ENCODE results near the gene FGF12. TPM values are rescaled to one million over a fixed set of nuclear protein-coding genes. Genes with fewer than 3 reads are reported as not detected.

Gene FGF12
- total RNA-seq, 4 donors from 2014 or later = 0.46 to 1.2 (median 0.72) TPM

DNA sequence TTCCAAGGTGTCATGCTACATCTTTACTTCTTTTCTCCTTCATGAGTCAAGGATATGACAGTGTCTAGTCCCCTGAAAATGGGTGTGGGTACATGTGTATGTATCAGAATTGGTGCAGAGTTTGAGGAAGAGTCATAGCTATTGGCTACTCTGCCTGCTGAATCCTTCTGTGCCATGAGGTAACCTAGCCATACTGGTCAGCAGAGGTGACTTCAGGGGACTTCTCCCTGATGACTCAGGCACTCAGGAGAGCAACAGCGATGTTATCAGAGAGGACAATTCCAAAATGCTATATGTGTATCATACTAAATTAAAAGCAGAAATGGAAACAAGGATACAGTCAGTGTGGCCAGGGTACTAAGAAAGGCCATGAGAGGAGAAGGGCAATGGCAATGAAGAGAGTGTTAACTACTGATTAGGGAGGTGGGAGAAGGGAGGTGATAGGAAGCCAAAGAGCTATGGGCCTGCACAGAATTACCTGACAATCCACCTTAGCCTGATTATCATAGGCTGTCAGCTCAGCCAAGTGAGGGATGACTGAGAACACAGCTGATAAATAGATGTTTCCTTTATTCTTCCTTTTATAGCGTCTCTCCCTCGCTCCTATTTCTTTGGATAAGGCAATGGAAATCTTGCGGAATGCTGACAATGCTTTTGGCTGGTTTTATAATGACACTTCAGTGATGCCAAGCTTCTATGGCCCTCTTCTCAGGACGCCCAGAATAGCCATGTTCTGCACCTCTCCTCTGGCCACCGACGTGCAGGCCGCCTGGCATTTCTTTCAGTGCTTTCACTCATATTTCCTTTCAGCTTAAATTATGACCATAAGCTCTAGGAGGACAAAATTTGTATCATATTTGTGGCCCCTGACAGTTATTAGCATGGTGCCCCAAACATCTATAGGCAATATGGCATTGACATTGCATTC lies 90.6 kb downstream of the FGF12 start:
- no peak overlapping the region for H3K4me3 ChIP-seq
- H3K27ac ChIP-seq = no peak overlapping the region
- H3K27me3 ChIP-seq = no peaks in the 10 kb centered on the region
- no peaks in the 10 kb centered on the region for H3K4me1 ChIP-seq
- no peaks in the 10 kb centered on the region for H3K9me3 ChIP-seq
- in situ Hi-C loops (cut with MboI; ENCODE audit: low sequenced_read_pairs in 4 of 4) = no loop called here
- ATAC-seq (no peak), DNase-seq (no peak)
- intact Hi-C loops (cut with DNase I; ENCODE audit: low total_unique reads) = no loop called here
- H3K36me3 ChIP-seq = no peaks in the 10 kb centered on the region
- TF ChIP-seq, protein P1, sequence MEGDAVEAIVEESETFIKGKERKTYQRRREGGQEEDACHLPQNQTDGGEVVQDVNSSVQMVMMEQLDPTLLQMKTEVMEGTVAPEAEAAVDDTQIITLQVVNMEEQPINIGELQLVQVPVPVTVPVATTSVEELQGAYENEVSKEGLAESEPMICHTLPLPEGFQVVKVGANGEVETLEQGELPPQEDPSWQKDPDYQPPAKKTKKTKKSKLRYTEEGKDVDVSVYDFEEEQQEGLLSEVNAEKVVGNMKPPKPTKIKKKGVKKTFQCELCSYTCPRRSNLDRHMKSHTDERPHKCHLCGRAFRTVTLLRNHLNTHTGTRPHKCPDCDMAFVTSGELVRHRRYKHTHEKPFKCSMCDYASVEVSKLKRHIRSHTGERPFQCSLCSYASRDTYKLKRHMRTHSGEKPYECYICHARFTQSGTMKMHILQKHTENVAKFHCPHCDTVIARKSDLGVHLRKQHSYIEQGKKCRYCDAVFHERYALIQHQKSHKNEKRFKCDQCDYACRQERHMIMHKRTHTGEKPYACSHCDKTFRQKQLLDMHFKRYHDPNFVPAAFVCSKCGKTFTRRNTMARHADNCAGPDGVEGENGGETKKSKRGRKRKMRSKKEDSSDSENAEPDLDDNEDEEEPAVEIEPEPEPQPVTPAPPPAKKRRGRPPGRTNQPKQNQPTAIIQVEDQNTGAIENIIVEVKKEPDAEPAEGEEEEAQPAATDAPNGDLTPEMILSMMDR (IDR thresholded peaks at IDR 0.05 in 4 of 5, conservative IDR thresholded peaks at IDR 0.05 in 1 of 5) = no peak
- no peak for TF ChIP-seq POLR2A (IDR thresholded peaks at IDR 0.05)

DNA sequence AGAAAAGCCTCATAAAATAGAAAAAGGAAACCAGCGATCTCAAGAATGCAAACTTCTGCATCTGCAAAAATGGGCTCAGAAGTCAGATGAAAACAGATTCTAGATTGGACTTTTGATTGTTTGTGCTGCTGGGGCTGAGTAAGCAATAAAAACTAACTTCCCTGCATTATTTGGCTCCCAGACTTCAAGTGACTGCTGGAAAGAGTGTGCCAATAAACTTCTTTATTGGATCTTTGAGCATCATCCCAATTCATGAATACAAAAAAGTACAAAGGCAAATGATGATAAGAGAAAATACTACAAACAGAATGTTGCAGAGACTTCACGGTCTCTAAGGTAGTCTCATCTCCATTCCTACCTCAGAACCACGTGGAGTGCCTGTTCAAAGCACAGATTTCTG lies 97.9 kb downstream of the FGF12 start:
- TF ChIP-seq, protein P1 (IDR thresholded peaks at IDR 0.05 in 4 of 5, conservative IDR thresholded peaks at IDR 0.05 in 1 of 5) = no peak
- no peak for TF ChIP-seq POLR2A (IDR thresholded peaks at IDR 0.05)
- Histone ChIP-seq H3K4me1 (no peaks in the 10 kb centered on the region), H3K27me3 (no peaks in the 10 kb centered on the region), H3K4me3 (no peak overlapping the region), H3K9me3 (no peaks in the 10 kb centered on the region), H3K36me3 (no peaks in the 10 kb centered on the region), H3K27ac (no peak overlapping the region)
- intact Hi-C loops (cut with DNase I; ENCODE audit: low total_unique reads) = no loop called here
- in situ Hi-C loops (cut with MboI; ENCODE audit: low sequenced_read_pairs in 4 of 4) = no loop called here
- no peak for ATAC-seq
- DNase-seq = no peak

GRCh38 chr3:192621909-192622308 lies 105.4 kb downstream of the FGF12 start:
- TF ChIP-seq POLR2A (IDR thresholded peaks at IDR 0.05) = no peak
- TF ChIP-seq, protein P1 (IDR thresholded peaks at IDR 0.05 in 4 of 5, conservative IDR thresholded peaks at IDR 0.05 in 1 of 5) = no peak
- Histone ChIP-seq H3K4me3 (no peak overlapping the region), H3K9me3 (no peaks in the 10 kb centered on the region), H3K36me3 (no peaks in the 10 kb centered on the region), H3K4me1 (no peaks in the 10 kb centered on the region), H3K27ac (no peak overlapping the region), H3K27me3 (no peaks in the 10 kb centered on the region)
- intact Hi-C loops (cut with DNase I; ENCODE audit: low total_unique reads) (no loop called here), in situ Hi-C loops (cut with MboI; ENCODE audit: low sequenced_read_pairs in 4 of 4) (no loop called here)
- DNase-seq = no peak
- ATAC-seq = no peak

GRCh38 chr3:192620275-192620674 lies 107.1 kb downstream of the FGF12 start:
- TF ChIP-seq POLR2A (IDR thresholded peaks at IDR 0.05) = no peak
- TF ChIP-seq, protein P1 (IDR thresholded peaks at IDR 0.05 in 4 of 5, conservative IDR thresholded peaks at IDR 0.05 in 1 of 5) = no peak
- no peak overlapping the region for H3K4me3 ChIP-seq
- in situ Hi-C loops (cut with MboI; ENCODE audit: low sequenced_read_pairs in 4 of 4) (no loop called here), intact Hi-C loops (cut with DNase I; ENCODE audit: low total_unique reads) (no loop called here)
- ATAC-seq (no peak), DNase-seq (no peak)
- H3K36me3 ChIP-seq = no peaks in the 10 kb centered on the region
- H3K27me3 ChIP-seq = no peaks in the 10 kb centered on the region
- H3K9me3 ChIP-seq = no peaks in the 10 kb centered on the region
- no peak overlapping the region for H3K27ac ChIP-seq
- H3K4me1 ChIP-seq = no peaks in the 10 kb centered on the region
